ENCODE results near the gene PROM1.

Gene PROM1

GRCh38 chr4:16118090-16118489 lies 34.3 kb upstream of the PROM1 start:
- DNase-seq (ENCODE audit: insufficient read length, low spot score): no peak
- no peak for TF ChIP-seq POLR2A (IDR thresholded peaks at IDR 0.05; ENCODE audit: low read depth, low read length)
- no peak for FAIRE-seq

- no peak for FAIRE-seq
- no peak for TF ChIP-seq POLR2A (IDR thresholded peaks at IDR 0.05; ENCODE audit: low read depth, low read length)
- no peak for DNase-seq (ENCODE audit: insufficient read length, low spot score)
These were observed 33.3 kb upstream of the PROM1 start for GRCh38 chr4:16117164-16117563.

DNA sequence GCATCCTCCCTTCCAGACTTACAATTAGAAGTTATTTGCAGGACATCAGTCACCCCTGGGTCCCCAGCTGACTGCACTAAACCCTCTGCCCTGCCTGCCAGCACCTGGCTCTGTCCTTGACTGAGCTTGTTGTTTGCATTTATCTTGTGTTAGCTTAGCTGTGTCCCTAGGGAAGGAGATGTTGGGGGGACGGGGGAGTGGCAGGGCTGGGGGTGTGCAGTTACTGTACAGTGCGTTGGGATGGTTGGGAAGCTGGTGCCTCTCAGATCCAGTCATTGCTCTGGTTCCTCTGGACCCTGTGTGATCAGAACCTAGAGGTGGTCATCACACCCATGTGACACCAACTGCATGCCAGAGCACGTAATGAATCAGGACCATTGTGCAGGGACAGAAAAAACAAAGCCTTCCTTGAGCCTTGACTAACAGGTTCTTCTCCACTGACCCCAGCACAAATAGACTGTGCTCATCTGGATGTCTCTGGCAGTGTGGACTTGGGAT lies 32.7 kb upstream of the PROM1 start:
- FAIRE-seq: no peak
- TF ChIP-seq POLR2A (IDR thresholded peaks at IDR 0.05; ENCODE audit: low read depth, low read length): no peak
- no peak for DNase-seq (ENCODE audit: insufficient read length, low spot score)

- no peak for DNase-seq (ENCODE audit: insufficient read length, low spot score)
- FAIRE-seq: no peak
These were observed 32.2 kb upstream of the PROM1 start for GRCh38 chr4:16116019-16116418.

GRCh38 chr4:16114546-16114945 lies 30.7 kb upstream of the PROM1 start:
- no peak for TF ChIP-seq POLR2A (IDR thresholded peaks at IDR 0.05; ENCODE audit: low read depth, low read length)
- FAIRE-seq (no peak), DNase-seq (ENCODE audit: insufficient read length, low spot score) (no peak)

More at GRCh38 chr4:16116019-16116418, 32.2 kb upstream of the PROM1 start:
- no peak for TF ChIP-seq POLR2A (IDR thresholded peaks at IDR 0.05; ENCODE audit: low read depth, low read length)

DNA sequence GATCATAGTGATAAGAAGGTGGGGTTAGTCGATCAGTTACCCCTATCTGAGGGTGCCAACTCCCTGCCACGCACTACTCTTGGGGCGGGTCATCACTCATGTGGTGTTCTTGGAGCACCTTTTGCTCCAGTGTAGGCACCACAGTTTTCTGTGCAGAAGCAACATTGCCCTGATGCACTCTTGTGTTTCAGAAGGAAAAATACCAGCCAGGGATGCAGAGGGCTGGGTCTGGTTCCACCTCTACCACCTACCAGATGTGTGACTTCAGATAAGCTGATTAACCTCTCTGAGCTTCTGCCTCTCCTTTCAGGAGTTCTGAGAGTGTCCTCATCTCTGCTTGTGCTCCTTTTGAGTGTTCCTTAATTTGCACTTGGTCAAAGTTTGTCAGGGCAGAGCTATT lies 29.9 kb upstream of the PROM1 start:
- TF ChIP-seq POLR2A (IDR thresholded peaks at IDR 0.05; ENCODE audit: low read depth, low read length): no peak
- DNase-seq (ENCODE audit: insufficient read length, low spot score) (no peak), FAIRE-seq (no peak)

- TF ChIP-seq POLR2A (IDR thresholded peaks at IDR 0.05; ENCODE audit: low read depth, low read length): no peak
- FAIRE-seq (no peak), DNase-seq (ENCODE audit: insufficient read length, low spot score) (no peak)
These were observed 27.7 kb upstream of the PROM1 start for GRCh38 chr4:16111533-16111932.

DNA sequence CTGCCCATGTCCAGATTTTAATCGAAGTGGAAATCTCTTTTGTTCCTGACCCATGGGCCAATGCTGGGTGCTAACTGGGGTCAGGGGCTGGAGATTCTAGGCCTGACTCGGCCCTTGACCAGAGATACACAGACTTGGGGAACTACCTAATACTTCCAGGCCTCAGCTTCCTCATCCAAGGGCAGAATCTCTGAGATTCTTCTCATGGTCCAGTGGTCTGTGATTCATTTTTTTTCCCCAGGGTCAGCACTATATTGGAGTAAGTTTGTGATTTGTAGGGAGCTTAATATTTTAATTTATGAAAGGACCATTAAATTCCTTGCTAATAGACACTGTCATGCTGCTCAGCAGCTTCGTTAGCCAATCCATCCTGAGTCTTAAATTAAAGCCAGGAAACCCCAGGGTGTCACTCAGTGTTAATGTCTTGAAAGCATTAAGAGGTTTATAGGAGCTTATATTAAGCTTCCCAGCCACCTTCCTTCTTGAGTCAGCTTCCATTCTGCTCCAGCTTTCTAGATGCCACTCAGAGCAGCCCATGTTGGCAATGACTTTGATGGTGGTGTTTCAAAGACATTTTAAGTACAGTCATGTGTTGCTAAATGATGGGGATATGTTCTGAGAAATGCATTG lies 27.0 kb upstream of the PROM1 start:
- TF ChIP-seq POLR2A (IDR thresholded peaks at IDR 0.05; ENCODE audit: low read depth, low read length): no peak
- DNase-seq (ENCODE audit: insufficient read length, low spot score) (no peak), FAIRE-seq (no peak)

DNA sequence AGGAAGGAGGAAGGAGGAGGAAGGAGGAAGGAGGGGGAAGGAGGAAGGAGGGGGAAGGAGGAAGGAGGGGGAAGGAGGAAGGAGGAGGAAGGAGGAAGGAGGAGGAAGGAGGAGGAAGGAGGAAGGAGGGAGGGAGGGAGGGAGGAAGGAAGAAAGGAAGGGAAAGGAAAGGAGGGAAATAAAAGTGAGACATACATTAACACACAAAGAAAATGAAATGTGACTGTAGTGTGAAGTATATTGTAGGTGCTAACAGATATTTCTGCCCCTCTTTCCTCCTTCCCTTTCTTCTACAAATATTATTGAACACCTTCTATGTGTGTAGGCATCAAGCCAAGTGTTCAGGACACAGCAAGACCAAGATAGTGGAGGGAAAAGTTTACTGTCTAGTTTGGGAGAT lies 26.4 kb upstream of the PROM1 start:
- TF ChIP-seq POLR2A (IDR thresholded peaks at IDR 0.05; ENCODE audit: low read depth, low read length): no peak
- DNase-seq (ENCODE audit: insufficient read length, low spot score): no peak
- FAIRE-seq: no peak

GRCh38 chr4:16109256-16109655 lies 25.4 kb upstream of the PROM1 start:
- no peak for DNase-seq (ENCODE audit: insufficient read length, low spot score)
- no peak for TF ChIP-seq POLR2A (IDR thresholded peaks at IDR 0.05; ENCODE audit: low read depth, low read length)
- FAIRE-seq: no peak

GRCh38 chr4:16106956-16107355 lies 23.1 kb upstream of the PROM1 start:
- DNase-seq (ENCODE audit: insufficient read length, low spot score): no peak
- no peak for FAIRE-seq
- no peak for TF ChIP-seq POLR2A (IDR thresholded peaks at IDR 0.05; ENCODE audit: low read depth, low read length)

GRCh38 chr4:16104520-16104919 lies 20.7 kb upstream of the PROM1 start:
- FAIRE-seq (no peak), DNase-seq (ENCODE audit: insufficient read length, low spot score) (no peak)
- TF ChIP-seq POLR2A (IDR thresholded peaks at IDR 0.05; ENCODE audit: low read depth, low read length): no peak

DNA sequence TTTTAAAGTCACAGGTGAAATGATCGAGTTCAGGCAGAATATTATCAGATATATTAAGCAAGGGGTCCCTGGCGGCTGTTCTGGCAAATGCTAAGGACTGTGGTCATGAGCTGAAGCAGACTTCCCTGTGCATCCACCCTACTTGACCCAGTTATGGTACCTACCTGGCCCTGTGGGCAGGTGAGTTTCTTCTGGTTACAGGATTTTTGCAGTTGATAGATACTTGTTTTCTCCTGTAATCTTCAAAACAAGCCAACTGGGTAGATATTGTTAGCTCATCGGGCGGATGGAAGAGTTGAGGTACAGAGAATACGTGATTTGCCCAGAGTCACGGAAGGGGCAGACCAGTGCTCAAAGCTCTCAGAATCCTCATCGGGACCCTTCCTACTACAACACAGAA lies 18.5 kb upstream of the PROM1 start:
- no peak for FAIRE-seq
- no peak for DNase-seq (ENCODE audit: insufficient read length, low spot score)
- no peak for TF ChIP-seq POLR2A (IDR thresholded peaks at IDR 0.05; ENCODE audit: low read depth, low read length)

DNA sequence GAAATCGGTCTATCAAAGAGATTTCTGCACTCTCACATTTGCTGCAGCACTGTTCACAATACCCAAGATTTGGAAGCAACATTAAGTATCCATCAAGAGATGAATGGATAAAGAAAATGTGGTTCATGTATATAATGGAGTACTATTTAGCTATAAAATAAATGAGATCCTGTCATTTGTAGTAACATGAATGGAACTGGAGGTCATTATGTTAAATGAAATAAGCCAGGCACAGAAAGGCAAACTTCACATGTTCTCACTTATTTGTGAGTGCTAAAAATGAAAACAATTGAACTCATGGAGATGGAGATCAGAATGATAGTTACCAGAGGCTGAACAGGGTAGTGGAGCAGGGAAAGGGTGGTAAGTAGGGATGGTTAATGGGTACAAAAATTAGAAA lies 17.0 kb upstream of the PROM1 start:
- no peak for TF ChIP-seq POLR2A (IDR thresholded peaks at IDR 0.05; ENCODE audit: low read depth, low read length)
- DNase-seq (ENCODE audit: insufficient read length, low spot score) (no peak), FAIRE-seq (no peak)

- FAIRE-seq: no peak
- DNase-seq (ENCODE audit: insufficient read length, low spot score): no peak
- no peak for TF ChIP-seq POLR2A (IDR thresholded peaks at IDR 0.05; ENCODE audit: low read depth, low read length)
These were observed 9.0 kb upstream of the PROM1 start for GRCh38 chr4:16092682-16093319.

Data from H54 (cell line).